ENCODE data around the gene SYCE1.
"Not testable (repeated sequence)": the region's sequence is repeated elsewhere in the genome, so short reads cannot be mapped to it uniquely, and the experiment has no call there.

Gene SYCE1

GRCh38 chr10:133600657-133601056 lies 35.3 kb upstream of the SYCE1 start:
- no peak for DNase-seq
- peaks cover 74% of the 10 kb centered on the region for H3K9me3 Mint-ChIP-seq
- no peak for TF ChIP-seq CTCF (IDR thresholded peaks at IDR 0.05)
- no peak overlapping the region for H3K4me3 Mint-ChIP-seq
- no peaks in the 10 kb centered on the region for H3K36me3 Mint-ChIP-seq (ENCODE audit: low read depth)
- no peak overlapping the region for H3K27ac Mint-ChIP-seq
- H3K27me3 Mint-ChIP-seq (ENCODE audit: low read depth, poor library complexity): no peaks in the 10 kb centered on the region
- no peaks in the 10 kb centered on the region for H3K4me1 Mint-ChIP-seq

GRCh38 chr10:133599869-133600268 lies 34.5 kb upstream of the SYCE1 start:
- H3K4me3 Mint-ChIP-seq, H3K27ac Mint-ChIP-seq: not testable (repeated sequence)

GRCh38 chr10:133592716-133593115 lies 27.3 kb upstream of the SYCE1 start:
- Mint-ChIP-seq H3K4me3 (no peak overlapping the region), H3K27ac (no peak overlapping the region), H3K9me3 (peaks cover 77% of the 10 kb centered on the region), H3K4me1 (no peaks in the 10 kb centered on the region), H3K27me3 (ENCODE audit: low read depth, poor library complexity) (no peaks in the 10 kb centered on the region), H3K36me3 (ENCODE audit: low read depth) (no peaks in the 10 kb centered on the region)
- no peak for DNase-seq
- TF ChIP-seq CTCF (IDR thresholded peaks at IDR 0.05): no peak

More at GRCh38 chr10:133599869-133600268, 34.5 kb upstream of the SYCE1 start:
- H3K27me3 Mint-ChIP-seq (ENCODE audit: low read depth, poor library complexity); H3K4me1 Mint-ChIP-seq; H3K36me3 Mint-ChIP-seq (ENCODE audit: low read depth); DNase-seq: not testable (repeated sequence)
- H3K9me3 Mint-ChIP-seq: peaks cover 76% of the 10 kb centered on the region

- Mint-ChIP-seq H3K9me3 (peaks cover 73% of the 10 kb centered on the region), H3K4me3 (no peak overlapping the region), H3K27me3 (ENCODE audit: low read depth, poor library complexity) (no peaks in the 10 kb centered on the region), H3K27ac (no peak overlapping the region), H3K4me1 (no peaks in the 10 kb centered on the region), H3K36me3 (ENCODE audit: low read depth) (no peaks in the 10 kb centered on the region)
- no peak for DNase-seq
- no peak for TF ChIP-seq CTCF (IDR thresholded peaks at IDR 0.05)
Observed at GRCh38 chr10:133590970-133591359, 25.6 kb upstream of the SYCE1 start.

- H3K9me3 Mint-ChIP-seq: peaks cover 69% of the 10 kb centered on the region
- H3K27ac Mint-ChIP-seq: no peak overlapping the region
- no peak overlapping the region for H3K4me3 Mint-ChIP-seq
- H3K36me3 Mint-ChIP-seq (ENCODE audit: low read depth): no peaks in the 10 kb centered on the region
- DNase-seq: no peak
- H3K4me1 Mint-ChIP-seq: no peaks in the 10 kb centered on the region
- H3K27me3 Mint-ChIP-seq (ENCODE audit: low read depth, poor library complexity): no peaks in the 10 kb centered on the region
- no peak for TF ChIP-seq CTCF (IDR thresholded peaks at IDR 0.05)
Observed at GRCh38 chr10:133590226-133590969, 25.0 kb upstream of the SYCE1 start.

- H3K4me3 Mint-ChIP-seq; H3K27me3 Mint-ChIP-seq (ENCODE audit: low read depth, poor library complexity); H3K4me1 Mint-ChIP-seq; DNase-seq; H3K36me3 Mint-ChIP-seq (ENCODE audit: low read depth); H3K27ac Mint-ChIP-seq: not testable (repeated sequence)
- peaks cover 51% of the 10 kb centered on the region for H3K9me3 Mint-ChIP-seq
Observed at GRCh38 chr10:133577037-133577436, 11.7 kb upstream of the SYCE1 start.

GRCh38 chr10:133573460-133573859 lies 8.1 kb upstream of the SYCE1 start:
- not testable (repeated sequence) for H3K27me3 Mint-ChIP-seq (ENCODE audit: low read depth, poor library complexity); DNase-seq; H3K36me3 Mint-ChIP-seq (ENCODE audit: low read depth); H3K27ac Mint-ChIP-seq; H3K4me1 Mint-ChIP-seq; H3K4me3 Mint-ChIP-seq
- peaks cover 35% of the 10 kb centered on the region for H3K9me3 Mint-ChIP-seq

GRCh38 chr10:133572055-133572454 lies 6.7 kb upstream of the SYCE1 start:
- H3K27me3 Mint-ChIP-seq (ENCODE audit: low read depth, poor library complexity); H3K36me3 Mint-ChIP-seq (ENCODE audit: low read depth); DNase-seq; H3K27ac Mint-ChIP-seq; H3K4me1 Mint-ChIP-seq; H3K4me3 Mint-ChIP-seq: not testable (repeated sequence)
- H3K9me3 Mint-ChIP-seq: peaks cover 42% of the 10 kb centered on the region

- not testable (repeated sequence) for DNase-seq; H3K4me1 Mint-ChIP-seq; H3K27me3 Mint-ChIP-seq (ENCODE audit: low read depth, poor library complexity); H3K4me3 Mint-ChIP-seq; H3K36me3 Mint-ChIP-seq (ENCODE audit: low read depth); H3K27ac Mint-ChIP-seq
- H3K9me3 Mint-ChIP-seq: peaks cover 47% of the 10 kb centered on the region
Observed at GRCh38 chr10:133569801-133570200, 4.4 kb upstream of the SYCE1 start.

GRCh38 chr10:133568831-133569527 lies 3.6 kb upstream of the SYCE1 start:
- H3K27ac Mint-ChIP-seq; H3K36me3 Mint-ChIP-seq (ENCODE audit: low read depth); H3K4me1 Mint-ChIP-seq; H3K4me3 Mint-ChIP-seq; DNase-seq; H3K27me3 Mint-ChIP-seq (ENCODE audit: low read depth, poor library complexity): not testable (repeated sequence)
- H3K9me3 Mint-ChIP-seq: peaks cover 50% of the 10 kb centered on the region

Measured in nephron progenitor cell (in vitro differentiated cells).